Spleen (tissue), 11 donors: ENCODE data around the gene CTNNA1. TPM values are rescaled to one million over a fixed set of nuclear protein-coding genes. Genes with fewer than 3 reads are reported as not detected.

Experiments
- DNase-seq: peaks from one replicate; pipeline ENCODE4 v3.0.0-alpha.2; 2020
- H3K27ac ChIP-seq, 8 donors: fragments of 200-600 bp; sonication (generic) in 7 of 8; 1 replicate in 4 of 8; 2 replicates in 4 of 8; pipeline versions ENCODE4 v1.5.0 to v1.8.0; 2016 to 2021; ENCODE audit warnings: inconsistent platforms in 4 of 8, mild to moderate bottlenecking in 4 of 8, moderate library complexity in 1 of 8
- H3K27me3 ChIP-seq, 7 donors: fragments of 200-600 bp; sonication (generic) in 6 of 7; replicated peaks in 1 of 7; 1 replicate in 4 of 7; 2 replicates in 3 of 7; pipeline versions ENCODE4 v1.5.0 to v1.8.0; 2016 to 2021; ENCODE audit warnings: inconsistent platforms in 3 of 7, mild to moderate bottlenecking in 1 of 7
- H3K36me3 ChIP-seq, 6 donors: fragments of 200-600 bp; sonication (generic) in 5 of 6; 1 replicate in 4 of 6; 2 replicates in 2 of 6; pipeline versions ENCODE4 v1.5.0 to v1.8.0; 2016 to 2021; ENCODE audit warnings: inconsistent platforms in 2 of 6
- H3K4me1 ChIP-seq, 6 donors: fragments of 200-600 bp; sonication (generic) in 5 of 6; 1 replicate in 3 of 6; 2 replicates in 3 of 6; pipeline versions ENCODE4 v1.5.0 to v1.8.0; 2016 to 2021; ENCODE audit warnings: inconsistent platforms in 3 of 6
- H3K4me3 ChIP-seq, 8 donors: fragments of 200-600 bp; sonication (generic) in 7 of 8; 1 replicate in 4 of 8; 2 replicates in 4 of 8; pipeline versions ENCODE4 v1.5.0 to v1.8.0; 2016 to 2021; ENCODE audit warnings: inconsistent platforms in 4 of 8, mild to moderate bottlenecking in 4 of 8, moderate library complexity in 2 of 8
- H3K9me3 ChIP-seq, 8 donors: fragments of 200-600 bp; sonication (generic) in 7 of 8; 1 replicate in 4 of 8; 2 replicates in 4 of 8; pipeline versions ENCODE4 v1.5.0 to v1.8.0; 2016 to 2021; ENCODE audit warnings: inconsistent platforms in 4 of 8
- CTCF ChIP-seq, 11 experiments: fragments of 200-600 bp in 7 of 11; fragments of 450-650 bp in 4 of 11; sonication (generic) in 4 of 11; IDR thresholded peaks in 8 of 11; conservative IDR thresholded peaks in 3 of 11; 1 replicate in 7 of 11; 2 replicates in 4 of 11; pipeline versions ENCODE4 v1.4.0 to v1.8.0; 2016 to 2021; ENCODE audit warnings: antibody characterized with exemption in 11 of 11, inconsistent platforms in 4 of 11, mild to moderate bottlenecking in 1 of 11
- POLR2A ChIP-seq, 3 donors: fragments of 450-650 bp; IDR thresholded peaks; one replicate each; pipeline ENCODE4 v1.5.1; 2017; ENCODE audit warnings: antibody characterized with exemption in 3 of 3, mild to moderate bottlenecking in 1 of 3
- POLR2AphosphoS5 ChIP-seq, 3 donors: sonication (generic); formaldehyde crosslinking; IDR thresholded peaks; one replicate each; pipeline ENCODE4 v1.5.1; 2017; ENCODE audit warnings: antibody characterized with exemption in 3 of 3
- WGBS, 5 donors: extraction: QIAGEN DNeasy Blood & Tissue Kit in 3 of 5; methylation state at CpG; one replicate each; pipeline versions ENCODE4 v1.1.5 to v1.1.7; 2013 to 2018; 5-methylcytosine and 5-hydroxymethylcytosine counted together
- intact Hi-C: fragments of 100-400 bp; cut with DNase I; formaldehyde crosslinking; loops from one replicate; pipeline ENCODE4 v1.15.0; 2023; ENCODE audit warnings: low total_unique reads
- polyA plus RNA-seq, 3 donors: library from polyadenylated mRNA; stranded (reverse); fragments of 200-250 nt; gene quantifications; one replicate each; pipeline ENCODE4 v1.2.1, GENCODE V29; 2013
- total RNA-seq, 7 donors: library from RNA; depleted of rRNA in 3 of 7; stranded (reverse); fragments of >200 nt in 3 of 7; fragmentation: NEBNext Ultra II Directional in 4 of 7; extraction: Animal tissue kit (Norgen Biotek cat#: 25700) in 4 of 7; gene quantifications; one replicate each; pipeline versions ENCODE4 v1.1.0 to v1.2.1, GENCODE V29; 2016 to 2021
- donor health status: healthy with polysubstance abuse.
- donor health status: DM: no; HTN: no; CAD: no; lungs with moderate emphysema.
- donor health status: DM: no; HTN: no; CAD: no.
- donor health status: Bipolar disorder and iron deficiency.
- donor health status: healthy.
- donor health status: DM: no; HTN: no; CAD: no.
- donor health status: DM: yes; HTN: yes; CAD: no.

CTNNA1 gene
- total and polyA plus RNA-seq, 10 donors: 26.7 to 313 (median 186) TPM

- peaks cover 0 to 7% (median 0%) of the 10 kb centered on the region in 6 donors for H3K36me3 ChIP-seq
- H3K4me3 ChIP-seq: no peak overlapping the region
- no peaks in the 10 kb centered on the region for H3K9me3 ChIP-seq
- H3K4me1 ChIP-seq: peaks cover 0 to 13% (median 3%) of the 10 kb centered on the region in 6 donors
- 83 to 98% (median 92%) methylated on average over 2 of the region's 2 CpGs for WGBS, 5 donors
- no peaks in the 10 kb centered on the region for H3K27me3 ChIP-seq
- no peak for DNase-seq
- H3K27ac ChIP-seq: no peak overlapping the region
- TF ChIP-seq POLR2A (IDR thresholded peaks at IDR 0.05): no peak
- TF ChIP-seq POLR2AphosphoS5 (IDR thresholded peaks at IDR 0.05): no peak
- no peak for TF ChIP-seq CTCF (IDR thresholded peaks at IDR 0.05 in 8 of 11, conservative IDR thresholded peaks at IDR 0.05 in 3 of 11)
- intact Hi-C loops: no loop called here
These were observed 230.8 kb downstream of the CTNNA1 start for GRCh38 chr5:138983984-138984383.

Other genes starting within 250 kb of the CTNNA1 start
- gene ETF1, start 210.2 kb upstream of the CTNNA1 start, total RNA-seq: 10 to 100 TPM; 42.7 to 78.8 (median 56.1) TPM
- 10 to 100 TPM; 21.3 to 35.4 (median 23.3) TPM for gene ETF1, start 210.2 kb upstream of the CTNNA1 start, polyA plus RNA-seq
- gene HSPA9, start 178.0 kb upstream of the CTNNA1 start, total RNA-seq: 100 to 1,000 TPM; 108 to 187 (median 158) TPM
- gene HSPA9, start 178.0 kb upstream of the CTNNA1 start, polyA plus RNA-seq: 10 to 100 TPM; 50.4 to 77.7 (median 62.2) TPM
- 1 to 10 TPM in 5 of 7 donors, under 1 TPM in 2; 0.14 to 3.9 (median 1.3) TPM for gene LRRTM2, start 121.9 kb downstream of the CTNNA1 start, total RNA-seq
- gene LRRTM2, start 121.9 kb downstream of the CTNNA1 start, polyA plus RNA-seq: under 1 TPM; 0.02 to 0.13 (median 0.08) TPM